CD14-positive monocyte (primary cell): ENCODE measurements around the gene UQCC5. TPM values are rescaled to one million over a fixed set of nuclear protein-coding genes. Genes with fewer than 3 reads are reported as not detected.

Source experiments
- DNase-seq, 3 donors: peaks; one replicate each; pipeline ENCODE4 v3.0.0-alpha.2; 2011 to 2022
- H2AFZ ChIP-seq: 2 replicates; pipeline ENCODE4 v1.6.0; 2012; ENCODE audit warnings: mild to moderate bottlenecking, low read depth, low read length, inconsistent platforms; ENCODE audit not compliant: insufficient read depth, poor library complexity, severe bottlenecking
- H3K27ac ChIP-seq, 2 donors: 1 replicate in 1 of 2; 2 replicates in 1 of 2; pipeline ENCODE4 v1.5.1; 2012 to 2013; ENCODE audit warnings: low read length in 2 of 2, control low read depth in 1 of 2, inconsistent platforms in 1 of 2, low read depth in 1 of 2, mild to moderate bottlenecking in 1 of 2
- H3K27me3 ChIP-seq, 2 donors: one replicate each; pipeline versions ENCODE4 v1.6.0 to v1.6.1; 2011 to 2013; ENCODE audit warnings: low read length in 2 of 2; ENCODE audit not compliant: control insufficient read depth in 2 of 2, insufficient read depth in 2 of 2
- H3K36me3 ChIP-seq, 2 donors: replicated peaks in 1 of 2; 1 replicate in 1 of 2; 2 replicates in 1 of 2; pipeline versions ENCODE4 v1.5.1 to v1.6.1; 2012 to 2013; ENCODE audit warnings: low read length in 2 of 2, control low read depth in 1 of 2, inconsistent platforms in 1 of 2, mild to moderate bottlenecking in 1 of 2; ENCODE audit not compliant: insufficient read depth in 2 of 2, control insufficient read depth in 1 of 2
- H3K4me1 ChIP-seq, 2 donors: 1 replicate in 1 of 2; 2 replicates in 1 of 2; pipeline versions ENCODE4 v1.5.1 to v1.6.1; 2012 to 2013; ENCODE audit warnings: low read length in 2 of 2, control low read depth in 1 of 2, inconsistent platforms in 1 of 2, mild to moderate bottlenecking in 1 of 2, moderate library complexity in 1 of 2; ENCODE audit not compliant: insufficient read depth in 2 of 2, control insufficient read depth in 1 of 2
- H3K4me2 ChIP-seq: replicated peaks from 2 replicates; pipeline ENCODE3; 2012; ENCODE audit warnings: low read length, moderate library complexity, mild to moderate bottlenecking; ENCODE audit not compliant: poor library complexity, severe bottlenecking; ENCODE audit errors: extremely low read depth
- H3K4me3 ChIP-seq, 3 experiments: fragments of 200-600 bp in 1 of 3; sonication (generic) in 1 of 3; replicated peaks in 1 of 3; 1 replicate in 2 of 3; 2 replicates in 1 of 3; pipeline ENCODE4 v1.5.1; 2011 to 2013; ENCODE audit warnings: low read length in 3 of 3, mild to moderate bottlenecking in 3 of 3, control low read depth in 2 of 3, low read depth in 2 of 3, inconsistent platforms in 1 of 3, moderate library complexity in 1 of 3
- H3K79me2 ChIP-seq: 2 replicates; pipeline ENCODE4 v1.6.0; 2012; ENCODE audit warnings: mild to moderate bottlenecking, control low read depth, inconsistent platforms, low read length, moderate library complexity; ENCODE audit not compliant: insufficient read depth
- H3K9ac ChIP-seq: 2 replicates; pipeline ENCODE4 v1.6.0; 2017; ENCODE audit warnings: low read length, mild to moderate bottlenecking; ENCODE audit not compliant: insufficient read depth, poor library complexity, severe bottlenecking
- H3K9me3 ChIP-seq, 2 donors: replicated peaks in 1 of 2; 1 replicate in 1 of 2; 2 replicates in 1 of 2; pipeline versions ENCODE4 v1.5.1 to v1.6.1; 2012 to 2013; ENCODE audit warnings: low read length in 2 of 2, control low read depth in 1 of 2; ENCODE audit not compliant: control insufficient read depth in 1 of 2, insufficient read depth in 1 of 2
- H4K20me1 ChIP-seq: 2 replicates; pipeline ENCODE4 v1.6.0; 2012; ENCODE audit warnings: mild to moderate bottlenecking, low read length, control low read depth, moderate library complexity; ENCODE audit not compliant: insufficient read depth
- H3K27ac Mint-ChIP-seq, 7 donors: one replicate each; pipeline ENCODE4 v1.8.0; 2020; ENCODE audit warnings: mild to moderate bottlenecking in 7 of 7, mixed read lengths in 7 of 7, moderate library complexity in 6 of 7, inconsistent platforms in 2 of 7
- H3K27me3 Mint-ChIP-seq, 3 donors: one replicate each; pipeline ENCODE4 v1.8.0; 2021 to 2022; ENCODE audit warnings: low read depth in 3 of 3, mild to moderate bottlenecking in 3 of 3, mixed read lengths in 3 of 3, moderate library complexity in 3 of 3, inconsistent platforms in 1 of 3
- H3K36me3 Mint-ChIP-seq, 2 donors: one replicate each; pipeline ENCODE4 v1.8.0; 2020; ENCODE audit warnings: mixed read lengths in 2 of 2, inconsistent platforms in 1 of 2, mild to moderate bottlenecking in 1 of 2
- H3K4me1 Mint-ChIP-seq: one replicate; pipeline ENCODE4 v1.8.0; 2020; ENCODE audit warnings: mild to moderate bottlenecking, mixed read lengths
- H3K4me3 Mint-ChIP-seq, 2 donors: one replicate each; pipeline ENCODE4 v1.8.0; 2020; ENCODE audit warnings: mild to moderate bottlenecking in 2 of 2, mixed read lengths in 2 of 2, moderate library complexity in 1 of 2
- H3K9me3 Mint-ChIP-seq, 7 donors: one replicate each; pipeline ENCODE4 v1.8.0; 2020 to 2022; ENCODE audit warnings: mixed read lengths in 7 of 7, mild to moderate bottlenecking in 6 of 7, moderate library complexity in 6 of 7, inconsistent platforms in 2 of 7
- CTCF ChIP-seq: fragments of 200-600 bp; IDR thresholded peaks from one replicate; pipeline ENCODE4 v1.8.0; 2022; ENCODE audit warnings: antibody characterized with exemption, mild to moderate bottlenecking
- WGBS: methylation state at CpG from one replicate; pipeline ENCODE4 v1.1.5; 2013; ENCODE audit warnings: missing lambda C conversion rate; ENCODE audit not compliant: insufficient coverage; 5-methylcytosine and 5-hydroxymethylcytosine counted together
- intact Hi-C, 2 donors: fragments of 100-400 bp; cut with micrococcal nuclease; formaldehyde crosslinking; loops; one replicate each; pipeline versions ENCODE4 v1.15.0 to v1.15.1; 2023
- polyA plus RNA-seq, 3 donors: library from polyadenylated mRNA; depleted of rRNA in 1 of 3; unstranded in 2 of 3; stranded (reverse) in 1 of 3; fragments of 300-500 nt in 2 of 3; fragments of >200 nt in 1 of 3; fragmentation: Illumina TruSeq in 2 of 3; gene quantifications; 1 replicate in 2 of 3; 2 replicates in 1 of 3; pipeline ENCODE4 v1.2.3, GENCODE V29; 2012 to 2021

UQCC5 gene
- polyA plus RNA-seq, 3 donors = 1.4 to 52.1 (median 43.3) TPM

- Mint-ChIP-seq H3K36me3 (peaks cover 6 to 19% of the 10 kb centered on the region in 2 donors), H3K27ac (no peak overlapping the region), H3K9me3 (no peaks in the 10 kb centered on the region), H3K4me1 (peaks cover 24% of the 10 kb centered on the region), H3K4me3 (no peak overlapping the region), H3K27me3 (peaks cover 6 to 17% (median 15%) of the 10 kb centered on the region in 3 donors)
- H3K4me3 ChIP-seq = no peak overlapping the region
- no peak overlapping the region for H2AFZ ChIP-seq
- intact Hi-C loops = loop anchor here (5.0 to 10.0 kb wide), 4 partner anchors 34 to 1146 kb away; partner anchors contain the start of genes GNL3 (in 1 of the 2), MANF (in 1 of the 2), PBRM1 (in 1 of the 2) and STAB1 (in 1 of the 2)
- H3K9ac ChIP-seq = no peak overlapping the region
- H3K4me1 ChIP-seq = peaks cover 26 to 42% of the 10 kb centered on the region in 2 donors
- no peak overlapping the region for H3K27ac ChIP-seq
- DNase-seq = no peak
- no peaks in the 10 kb centered on the region for H3K9me3 ChIP-seq
- no peaks in the 10 kb centered on the region for H4K20me1 ChIP-seq
- no peak for TF ChIP-seq CTCF
- H3K79me2 ChIP-seq = peaks cover 33% of the 10 kb centered on the region
- H3K27me3 ChIP-seq = peaks cover 0 to 4% of the 10 kb centered on the region in 2 donors
- H3K36me3 ChIP-seq = peaks cover 9 to 25% of the 10 kb centered on the region in 2 donors
- 92% methylated on average over 7 of the region's 10 CpGs for WGBS
- peak overlapping the region; percentile 94 for H3K4me2 ChIP-seq
These were observed 5.2 kb upstream of the UQCC5 start for GRCh38 chr3:52530918-52531826.

DNA sequence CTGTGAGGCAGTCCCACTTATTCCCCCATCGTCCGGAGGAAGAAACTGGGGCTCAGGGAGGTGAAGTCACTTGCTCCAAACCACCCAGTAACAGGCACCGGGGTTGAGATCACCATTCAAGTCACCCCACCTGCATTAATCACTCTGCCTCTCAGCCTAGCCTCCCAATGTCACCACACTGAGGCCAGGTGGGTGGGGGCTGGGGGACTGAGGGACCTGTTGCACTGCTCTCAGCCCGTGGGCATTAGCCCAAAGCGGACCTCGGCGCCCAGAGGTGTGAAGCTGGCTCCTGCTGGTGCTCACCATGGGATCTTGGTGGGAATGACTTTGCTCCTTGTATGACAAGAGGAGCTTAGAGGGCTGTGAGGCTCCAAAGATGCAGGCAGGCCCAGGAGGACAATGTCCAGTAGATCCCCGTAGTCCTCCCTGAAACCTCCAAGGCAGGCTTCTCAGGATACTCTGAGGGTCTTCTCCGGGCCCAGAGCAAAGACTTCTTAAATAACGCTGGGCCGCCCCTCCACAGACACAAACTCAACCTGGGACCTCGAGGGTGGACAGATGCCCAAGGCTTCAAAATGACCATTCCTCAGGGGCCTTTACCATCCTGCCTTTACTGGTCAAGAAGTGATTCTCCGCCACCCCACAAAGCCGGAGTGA is 4.4 kb upstream of the UQCC5 start:
- H3K36me3 ChIP-seq = peaks cover 9 to 17% of the 10 kb centered on the region in 2 donors
- H3K9me3 Mint-ChIP-seq = no peaks in the 10 kb centered on the region
- intact Hi-C loops = loop anchor here (5.0 to 10.0 kb wide), 4 partner anchors 35 to 1147 kb away; partner anchors contain the start of genes GNL3 (in 1 of the 2), MANF (in 1 of the 2), PBRM1 (in 1 of the 2) and STAB1 (in 1 of the 2)
- peak overlapping the region; percentile 70 to 88 for H3K4me3 Mint-ChIP-seq
- H3K9ac ChIP-seq = peak overlapping the region; percentile 61
- peaks cover 28% of the 10 kb centered on the region for H3K4me1 Mint-ChIP-seq
- no peak for TF ChIP-seq CTCF
- peak overlapping the region; percentile 94 for H3K4me2 ChIP-seq
- H3K4me1 ChIP-seq = peaks cover 30 to 50% of the 10 kb centered on the region in 2 donors
- peak in 1 of 3 donors; percentile 2 for DNase-seq
- peaks cover 6 to 17% (median 15%) of the 10 kb centered on the region in 3 donors for H3K27me3 Mint-ChIP-seq
- peak overlapping the region; percentile 88 for H2AFZ ChIP-seq
- peaks cover 6 to 15% of the 10 kb centered on the region in 2 donors for H3K36me3 Mint-ChIP-seq
- peak overlapping the region in 1 of 3 experiments; percentile 78 for H3K4me3 ChIP-seq
- WGBS = 94% methylated on average over 13 of the region's 14 CpGs
- peaks cover 2% of the 10 kb centered on the region for H4K20me1 ChIP-seq
- H3K9me3 ChIP-seq = no peaks in the 10 kb centered on the region
- H3K79me2 ChIP-seq = peaks cover 37% of the 10 kb centered on the region
- H3K27ac ChIP-seq = no peak overlapping the region
- H3K27me3 ChIP-seq = peaks cover 0 to 4% of the 10 kb centered on the region in 2 donors
- H3K27ac Mint-ChIP-seq = peak overlapping the region in 1 of 7 donors; percentile 46
